Fibroblast of lung (primary cell): ENCODE data around the gene SUSD1.

Source experiments
- EZH2 ChIP-seq: IDR thresholded peaks from 2 replicates; pipeline ENCODE4 v1.5.1; 2012; ENCODE audit warnings: low read length, control low read depth, mild to moderate bottlenecking; ENCODE audit errors: missing control alignments
- TF ChIP-seq, protein P1 (sequence below), 2 donors: IDR thresholded peaks in 1 of 2; conservative IDR thresholded peaks in 1 of 2; 1 replicate in 1 of 2; 2 replicates in 1 of 2; pipeline ENCODE4 v1.5.1; 2011 to 2012; ENCODE audit warnings: low read length in 2 of 2, control low read depth in 1 of 2, inconsistent platforms in 1 of 2, low read depth in 1 of 2, mild to moderate bottlenecking in 1 of 2

DNA sequence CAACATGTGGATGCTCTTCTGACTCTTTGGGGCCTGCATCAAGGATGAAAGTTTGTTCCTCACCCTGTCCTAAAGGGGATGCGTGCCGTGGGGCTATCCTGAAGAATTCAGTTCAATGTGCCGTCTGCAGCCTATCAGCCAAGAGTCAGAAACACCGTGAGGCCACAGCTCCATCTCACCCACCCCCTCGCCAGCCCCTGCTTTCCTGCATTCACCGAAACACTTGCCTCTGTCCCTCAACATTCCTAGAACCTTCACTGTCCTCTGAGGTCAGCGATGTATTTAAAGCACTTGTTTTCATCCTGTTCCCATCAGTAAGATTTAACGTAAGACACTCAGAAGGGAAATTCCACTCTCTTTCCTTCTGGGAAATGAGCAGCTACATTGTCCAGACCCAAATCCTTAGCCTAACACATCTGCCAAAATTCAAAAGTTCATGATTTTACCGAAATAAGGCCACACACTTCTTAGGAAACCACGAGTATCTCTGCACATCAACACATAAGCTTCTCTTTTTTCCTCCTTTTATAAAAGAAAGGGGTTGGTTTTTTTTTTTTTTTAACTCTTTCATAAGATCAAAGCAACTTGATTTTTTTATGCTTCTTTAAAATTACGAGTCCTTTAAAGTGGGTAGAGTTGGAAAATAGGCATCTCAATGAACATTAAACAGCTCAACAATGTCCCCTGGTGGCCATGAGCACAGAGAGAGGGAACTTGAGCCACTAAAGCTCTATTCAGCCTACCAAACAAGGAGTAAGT, 100.7 kb downstream of the SUSD1 start:
- TF ChIP-seq, protein P1, sequence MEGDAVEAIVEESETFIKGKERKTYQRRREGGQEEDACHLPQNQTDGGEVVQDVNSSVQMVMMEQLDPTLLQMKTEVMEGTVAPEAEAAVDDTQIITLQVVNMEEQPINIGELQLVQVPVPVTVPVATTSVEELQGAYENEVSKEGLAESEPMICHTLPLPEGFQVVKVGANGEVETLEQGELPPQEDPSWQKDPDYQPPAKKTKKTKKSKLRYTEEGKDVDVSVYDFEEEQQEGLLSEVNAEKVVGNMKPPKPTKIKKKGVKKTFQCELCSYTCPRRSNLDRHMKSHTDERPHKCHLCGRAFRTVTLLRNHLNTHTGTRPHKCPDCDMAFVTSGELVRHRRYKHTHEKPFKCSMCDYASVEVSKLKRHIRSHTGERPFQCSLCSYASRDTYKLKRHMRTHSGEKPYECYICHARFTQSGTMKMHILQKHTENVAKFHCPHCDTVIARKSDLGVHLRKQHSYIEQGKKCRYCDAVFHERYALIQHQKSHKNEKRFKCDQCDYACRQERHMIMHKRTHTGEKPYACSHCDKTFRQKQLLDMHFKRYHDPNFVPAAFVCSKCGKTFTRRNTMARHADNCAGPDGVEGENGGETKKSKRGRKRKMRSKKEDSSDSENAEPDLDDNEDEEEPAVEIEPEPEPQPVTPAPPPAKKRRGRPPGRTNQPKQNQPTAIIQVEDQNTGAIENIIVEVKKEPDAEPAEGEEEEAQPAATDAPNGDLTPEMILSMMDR (conservative IDR thresholded peaks at IDR 0.05 in 1 of 2, IDR thresholded peaks at IDR 0.05 in 1 of 2; ENCODE audit: low read depth in 1 of 2, low read length in 2 of 2): peak; percentile 97 to 99
- TF ChIP-seq EZH2: no peak
